ENCODE measurements around the gene SARS1.

Gene SARS1

GRCh38 chr1:109275706-109276345 lies 62.1 kb downstream of the SARS1 start:
- H3K4me1 ChIP-seq (ENCODE audit: control insufficient read depth in 1 of 2, insufficient read depth in 1 of 2, low read depth in 1 of 2, low read length in 1 of 2) = peaks cover 6 to 10% of the 10 kb centered on the region in 2 experiments

GRCh38 chr1:109277434-109278204 lies 63.9 kb downstream of the SARS1 start:
- peaks cover 22 to 28% of the 10 kb centered on the region in 2 experiments for H3K4me1 ChIP-seq (ENCODE audit: control insufficient read depth in 1 of 2, insufficient read depth in 1 of 2, low read depth in 1 of 2, low read length in 1 of 2)

More at GRCh38 chr1:109275706-109276345, 62.1 kb downstream of the SARS1 start:
- Histone ChIP-seq H3K9me3 (no peaks in the 10 kb centered on the region), H3K27ac (no peak overlapping the region), H3K27me3 (peaks cover 16% of the 10 kb centered on the region), H3K36me3 (no peaks in the 10 kb centered on the region), H3K4me3 (ENCODE audit: low read depth in 1 of 2, low read length in 1 of 2) (no peak overlapping the region)
- TF ChIP-seq CTCF (IDR thresholded peaks at IDR 0.05) = no peak

GRCh38 chr1:109279615-109280278 lies 66.0 kb downstream of the SARS1 start:
- Histone ChIP-seq H3K4me1 (ENCODE audit: control insufficient read depth in 1 of 2, insufficient read depth in 1 of 2, low read depth in 1 of 2, low read length in 1 of 2) (peaks cover 36 to 41% of the 10 kb centered on the region in 2 experiments), H3K27me3 (peaks cover 1% of the 10 kb centered on the region), H3K9me3 (no peaks in the 10 kb centered on the region), H3K4me3 (ENCODE audit: low read depth in 1 of 2, low read length in 1 of 2) (no peak overlapping the region), H3K36me3 (no peaks in the 10 kb centered on the region), H3K27ac (peak overlapping the region; percentile 88)
- TF ChIP-seq CTCF (IDR thresholded peaks at IDR 0.05) = no peak

More at GRCh38 chr1:109277434-109278204, 63.9 kb downstream of the SARS1 start:
- Histone ChIP-seq H3K36me3 (no peaks in the 10 kb centered on the region), H3K4me3 (ENCODE audit: low read depth in 1 of 2, low read length in 1 of 2) (no peak overlapping the region), H3K9me3 (no peaks in the 10 kb centered on the region), H3K27ac (peak overlapping the region; percentile 31), H3K27me3 (peaks cover 16% of the 10 kb centered on the region)
- TF ChIP-seq CTCF (IDR thresholded peaks at IDR 0.05) = peak; percentile 92

GRCh38 chr1:109280862-109281261 lies 67.1 kb downstream of the SARS1 start:
- Histone ChIP-seq H3K4me1 (ENCODE audit: control insufficient read depth in 1 of 2, insufficient read depth in 1 of 2, low read depth in 1 of 2, low read length in 1 of 2) (peaks cover 36 to 41% of the 10 kb centered on the region in 2 experiments), H3K36me3 (no peaks in the 10 kb centered on the region), H3K9me3 (no peaks in the 10 kb centered on the region), H3K27me3 (no peaks in the 10 kb centered on the region), H3K27ac (peak overlapping the region; percentile 88), H3K4me3 (ENCODE audit: low read depth in 1 of 2, low read length in 1 of 2) (no peak overlapping the region)
- no peak for TF ChIP-seq CTCF (IDR thresholded peaks at IDR 0.05)

GRCh38 chr1:109281680-109282496 lies 68.2 kb downstream of the SARS1 start:
- Histone ChIP-seq H3K27me3 (no peaks in the 10 kb centered on the region), H3K4me3 (ENCODE audit: low read depth in 1 of 2, low read length in 1 of 2) (peak overlapping the region; percentile 91 to 97), H3K36me3 (no peaks in the 10 kb centered on the region), H3K9me3 (no peaks in the 10 kb centered on the region), H3K4me1 (ENCODE audit: control insufficient read depth in 1 of 2, insufficient read depth in 1 of 2, low read depth in 1 of 2, low read length in 1 of 2) (peaks cover 36 to 41% of the 10 kb centered on the region in 2 experiments), H3K27ac (peak overlapping the region; percentile 88)
- TF ChIP-seq CTCF (IDR thresholded peaks at IDR 0.05) = no peak
